ENCODE measurements around the gene KIF1B.
"Not testable (repeated sequence)": the region's sequence is repeated elsewhere in the genome, so short reads cannot be mapped to it uniquely, and the experiment has no call there.

DNA sequence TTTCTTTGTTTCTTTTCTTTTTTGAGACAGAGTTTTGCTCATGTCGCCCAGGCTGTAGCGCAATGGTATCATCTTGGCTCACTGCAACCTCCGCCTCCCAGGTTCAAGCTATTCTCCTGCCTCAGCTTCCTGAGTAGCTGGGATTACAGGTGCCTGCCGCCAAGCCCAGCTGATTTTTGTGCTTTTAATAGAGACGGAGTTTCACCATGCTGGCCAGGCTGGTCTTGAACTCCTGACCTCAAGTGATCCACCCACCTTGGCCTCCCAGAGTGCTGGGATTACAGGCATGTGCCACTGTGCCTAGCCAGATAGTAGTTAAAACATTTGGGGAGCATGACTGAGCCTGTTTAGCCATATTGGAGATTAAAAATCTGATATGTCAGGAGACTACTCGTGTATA, 10.3 kb downstream of the KIF1B start:
- TF ChIP-seq, protein P1, sequence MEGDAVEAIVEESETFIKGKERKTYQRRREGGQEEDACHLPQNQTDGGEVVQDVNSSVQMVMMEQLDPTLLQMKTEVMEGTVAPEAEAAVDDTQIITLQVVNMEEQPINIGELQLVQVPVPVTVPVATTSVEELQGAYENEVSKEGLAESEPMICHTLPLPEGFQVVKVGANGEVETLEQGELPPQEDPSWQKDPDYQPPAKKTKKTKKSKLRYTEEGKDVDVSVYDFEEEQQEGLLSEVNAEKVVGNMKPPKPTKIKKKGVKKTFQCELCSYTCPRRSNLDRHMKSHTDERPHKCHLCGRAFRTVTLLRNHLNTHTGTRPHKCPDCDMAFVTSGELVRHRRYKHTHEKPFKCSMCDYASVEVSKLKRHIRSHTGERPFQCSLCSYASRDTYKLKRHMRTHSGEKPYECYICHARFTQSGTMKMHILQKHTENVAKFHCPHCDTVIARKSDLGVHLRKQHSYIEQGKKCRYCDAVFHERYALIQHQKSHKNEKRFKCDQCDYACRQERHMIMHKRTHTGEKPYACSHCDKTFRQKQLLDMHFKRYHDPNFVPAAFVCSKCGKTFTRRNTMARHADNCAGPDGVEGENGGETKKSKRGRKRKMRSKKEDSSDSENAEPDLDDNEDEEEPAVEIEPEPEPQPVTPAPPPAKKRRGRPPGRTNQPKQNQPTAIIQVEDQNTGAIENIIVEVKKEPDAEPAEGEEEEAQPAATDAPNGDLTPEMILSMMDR (IDR thresholded peaks at IDR 0.05): not testable (repeated sequence)
- TF ChIP-seq EP300 (IDR thresholded peaks at IDR 0.05); POLR2A (IDR thresholded peaks at IDR 0.05; ENCODE audit: low read depth): not testable (repeated sequence)
